Measurements from ENCODE around the gene CDH24. TPM values are rescaled to one million over a fixed set of nuclear protein-coding genes. Genes with fewer than 3 reads are reported as not detected.

CDH24 gene
- total and polyA plus RNA-seq, 2 donors = 2.8 to 7.0 TPM

GRCh38 chr14:23067847-23068788 lies 10.8 kb upstream of the CDH24 start:
- Histone ChIP-seq H3K36me3 (ENCODE audit: control insufficient read depth in 2 of 2, insufficient read depth in 2 of 2, low read length in 1 of 2) (peaks cover 62 to 78% of the 10 kb centered on the region in 2 donors), H3K27ac (ENCODE audit: low read depth in 1 of 2, low read length in 1 of 2) (no peak overlapping the region), H3K27me3 (ENCODE audit: control insufficient read depth in 2 of 2, insufficient read depth in 1 of 2, low read length in 1 of 2) (no peaks in the 10 kb centered on the region), H3K4me1 (ENCODE audit: control insufficient read depth in 2 of 2, insufficient read depth in 2 of 2, low read length in 2 of 2) (peaks cover 13 to 32% of the 10 kb centered on the region in 2 donors), H3K9me3 (ENCODE audit: control insufficient read depth in 2 of 2, insufficient read depth in 1 of 2, low read length in 1 of 2) (no peaks in the 10 kb centered on the region), H3K4me3 (ENCODE audit: low read length in 2 of 2) (no peak overlapping the region)
- WGBS = 94% methylated on average over 14 of the region's 14 CpGs
- DNase-seq (ENCODE audit: low read depth in 6 of 9, low spot score in 9 of 9) = no peak

GRCh38 chr14:23066855-23067744 lies 9.8 kb upstream of the CDH24 start:
- H3K4me1 ChIP-seq (ENCODE audit: control insufficient read depth in 2 of 2, insufficient read depth in 2 of 2, low read length in 2 of 2) = peaks cover 13 to 30% of the 10 kb centered on the region in 2 donors
- no peaks in the 10 kb centered on the region for H3K27me3 ChIP-seq (ENCODE audit: control insufficient read depth in 2 of 2, insufficient read depth in 1 of 2, low read length in 1 of 2)
- DNase-seq (ENCODE audit: low read depth in 6 of 9, low spot score in 9 of 9) = no peak
- no peak overlapping the region for H3K4me3 ChIP-seq (ENCODE audit: low read length in 2 of 2)
- H3K27ac ChIP-seq (ENCODE audit: low read depth in 1 of 2, low read length in 1 of 2) = no peak overlapping the region
- 97% methylated on average over 23 of the region's 23 CpGs for WGBS
- H3K9me3 ChIP-seq (ENCODE audit: control insufficient read depth in 2 of 2, insufficient read depth in 1 of 2, low read length in 1 of 2) = no peaks in the 10 kb centered on the region
- H3K36me3 ChIP-seq (ENCODE audit: control insufficient read depth in 2 of 2, insufficient read depth in 2 of 2, low read length in 1 of 2) = peaks cover 65 to 78% of the 10 kb centered on the region in 2 donors

GRCh38 chr14:23066368-23066767 lies 9.0 kb upstream of the CDH24 start:
- no peaks in the 10 kb centered on the region for H3K9me3 ChIP-seq (ENCODE audit: control insufficient read depth in 2 of 2, insufficient read depth in 1 of 2, low read length in 1 of 2)
- peaks cover 8 to 23% of the 10 kb centered on the region in 2 donors for H3K4me1 ChIP-seq (ENCODE audit: control insufficient read depth in 2 of 2, insufficient read depth in 2 of 2, low read length in 2 of 2)
- H3K4me3 ChIP-seq (ENCODE audit: low read length in 2 of 2) = no peak overlapping the region
- H3K27me3 ChIP-seq (ENCODE audit: control insufficient read depth in 2 of 2, insufficient read depth in 1 of 2, low read length in 1 of 2) = no peaks in the 10 kb centered on the region
- WGBS = 99% methylated on average over 3 of the region's 3 CpGs
- peaks cover 70 to 80% of the 10 kb centered on the region in 2 donors for H3K36me3 ChIP-seq (ENCODE audit: control insufficient read depth in 2 of 2, insufficient read depth in 2 of 2, low read length in 1 of 2)
- no peak for DNase-seq (ENCODE audit: low read depth in 6 of 9, low spot score in 9 of 9)
- H3K27ac ChIP-seq (ENCODE audit: low read depth in 1 of 2, low read length in 1 of 2) = no peak overlapping the region

- H3K27me3 ChIP-seq (ENCODE audit: control insufficient read depth in 2 of 2, insufficient read depth in 1 of 2, low read length in 1 of 2) = no peaks in the 10 kb centered on the region
- H3K27ac ChIP-seq (ENCODE audit: low read depth in 1 of 2, low read length in 1 of 2) = no peak overlapping the region
- H3K4me3 ChIP-seq (ENCODE audit: low read length in 2 of 2) = no peak overlapping the region
- H3K4me1 ChIP-seq (ENCODE audit: control insufficient read depth in 2 of 2, insufficient read depth in 2 of 2, low read length in 2 of 2) = peaks cover 0 to 5% of the 10 kb centered on the region in 2 donors
- H3K9me3 ChIP-seq (ENCODE audit: control insufficient read depth in 2 of 2, insufficient read depth in 1 of 2, low read length in 1 of 2) = peaks cover 0 to 1% of the 10 kb centered on the region in 2 donors
- DNase-seq (ENCODE audit: low read depth in 6 of 9, low spot score in 9 of 9) = no peak
- 98% methylated on average over 5 of the region's 5 CpGs for WGBS
- peaks cover 88 to 95% of the 10 kb centered on the region in 2 donors for H3K36me3 ChIP-seq (ENCODE audit: control insufficient read depth in 2 of 2, insufficient read depth in 2 of 2, low read length in 1 of 2)
Observed at GRCh38 chr14:23063601-23064000, 6.3 kb upstream of the CDH24 start.

- no peak overlapping the region for H3K27ac ChIP-seq (ENCODE audit: low read depth in 1 of 2, low read length in 1 of 2)
- peaks cover 0 to 1% of the 10 kb centered on the region in 2 donors for H3K9me3 ChIP-seq (ENCODE audit: control insufficient read depth in 2 of 2, insufficient read depth in 1 of 2, low read length in 1 of 2)
- peaks cover 6 to 9% of the 10 kb centered on the region in 2 donors for H3K4me1 ChIP-seq (ENCODE audit: control insufficient read depth in 2 of 2, insufficient read depth in 2 of 2, low read length in 2 of 2)
- 90% methylated on average over 4 of the region's 4 CpGs for WGBS
- H3K36me3 ChIP-seq (ENCODE audit: control insufficient read depth in 2 of 2, insufficient read depth in 2 of 2, low read length in 1 of 2) = peaks cover 74 to 84% of the 10 kb centered on the region in 2 donors
- H3K4me3 ChIP-seq (ENCODE audit: low read length in 2 of 2) = no peak overlapping the region
- DNase-seq (ENCODE audit: low read depth in 6 of 9, low spot score in 9 of 9) = no peak
- H3K27me3 ChIP-seq (ENCODE audit: control insufficient read depth in 2 of 2, insufficient read depth in 1 of 2, low read length in 1 of 2) = peaks cover 0 to 5% of the 10 kb centered on the region in 2 donors
Observed at GRCh38 chr14:23062002-23062401, 4.7 kb upstream of the CDH24 start.

- H3K27ac ChIP-seq (ENCODE audit: low read depth in 1 of 2, low read length in 1 of 2) = no peak overlapping the region
- peaks cover 62 to 72% of the 10 kb centered on the region in 2 donors for H3K36me3 ChIP-seq (ENCODE audit: control insufficient read depth in 2 of 2, insufficient read depth in 2 of 2, low read length in 1 of 2)
- H3K27me3 ChIP-seq (ENCODE audit: control insufficient read depth in 2 of 2, insufficient read depth in 1 of 2, low read length in 1 of 2) = peaks cover 0 to 12% of the 10 kb centered on the region in 2 donors
- H3K9me3 ChIP-seq (ENCODE audit: control insufficient read depth in 2 of 2, insufficient read depth in 1 of 2, low read length in 1 of 2) = peaks cover 0 to 1% of the 10 kb centered on the region in 2 donors
- peaks cover 15 to 22% of the 10 kb centered on the region in 2 donors for H3K4me1 ChIP-seq (ENCODE audit: control insufficient read depth in 2 of 2, insufficient read depth in 2 of 2, low read length in 2 of 2)
- no peak overlapping the region for H3K4me3 ChIP-seq (ENCODE audit: low read length in 2 of 2)
- DNase-seq (ENCODE audit: low read depth in 6 of 9, low spot score in 9 of 9) = no peak
- WGBS = 98% methylated on average over 17 of the region's 17 CpGs
Observed at GRCh38 chr14:23060536-23061260, 3.4 kb upstream of the CDH24 start.

- Histone ChIP-seq H3K9me3 (ENCODE audit: control insufficient read depth in 2 of 2, insufficient read depth in 1 of 2, low read length in 1 of 2) (peaks cover 0 to 1% of the 10 kb centered on the region in 2 donors), H3K4me3 (ENCODE audit: low read length in 2 of 2) (no peak overlapping the region), H3K27ac (ENCODE audit: low read depth in 1 of 2, low read length in 1 of 2) (no peak overlapping the region), H3K4me1 (ENCODE audit: control insufficient read depth in 2 of 2, insufficient read depth in 2 of 2, low read length in 2 of 2) (peaks cover 15 to 24% of the 10 kb centered on the region in 2 donors), H3K36me3 (ENCODE audit: control insufficient read depth in 2 of 2, insufficient read depth in 2 of 2, low read length in 1 of 2) (peaks cover 54 to 58% of the 10 kb centered on the region in 2 donors), H3K27me3 (ENCODE audit: control insufficient read depth in 2 of 2, insufficient read depth in 1 of 2, low read length in 1 of 2) (peaks cover 0 to 12% of the 10 kb centered on the region in 2 donors)
- no peak for DNase-seq (ENCODE audit: low read depth in 6 of 9, low spot score in 9 of 9)
- WGBS = 98% methylated on average over 32 of the region's 32 CpGs
Observed at GRCh38 chr14:23058654-23059504, 1.6 kb upstream of the CDH24 start.

All from thymus (tissue), 11 donors.